K562 (cell line): ENCODE measurements around the gene IGF1R. TPM values are rescaled to one million over a fixed set of nuclear protein-coding genes. Genes with fewer than 3 reads are reported as not detected.

Experiments
- ATAC-seq: fragments of 200-7000 bp; cut with Tn5 transposase; 3 replicates; pipeline ENCODE4 v1.9.1; 2020; ENCODE audit warnings: moderate library complexity
- BruUV-seq: library from RNA; stranded (reverse); fragments of 400-500 nt; replicated peaks from 2 replicates; lab custom pipeline; 2021; lab: Mats Ljungman, UMichigan
- CTCF ChIA-PET: fragments of 300-600 bp; formaldehyde crosslinking; extraction: SDS; loops from one replicate; lab custom pipeline; 2021; ENCODE audit warnings: low intra/inter-chr PET ratio; lab: Yijun Ruan, JAX
- POLR2A ChIA-PET: fragments of 300-600, 350-650 bp; sonication (Branson Sonifier 250); formaldehyde crosslinking; extraction: SDS; loops from one replicate; lab custom pipeline; 2021; ENCODE audit warnings: antibody characterized with exemption, inconsistent platforms; lab: Yijun Ruan, JAX
- DNase-seq, 4 experiments: peaks; one replicate each; pipeline versions ENCODE4 v3.0.0 to v3.0.0-alpha.2; 2011 to 2018; ENCODE audit warnings: low spot score in 3 of 4, mixed read lengths in 3 of 4; ENCODE audit errors: extremely low read depth in 1 of 4
- FAIRE-seq: peaks from 2 replicates; lab custom pipeline; 2011; peaks lifted over from hg19 to GRCh38; lab: Jason Lieb, UNC
- H2AFZ ChIP-seq: 2 replicates; pipeline ENCODE4 v1.6.0; 2011; ENCODE audit warnings: low read depth, low read length, control low read depth, inconsistent platforms
- H3K27ac ChIP-seq: fragments of 200-600 bp; 3 replicates; pipeline ENCODE4 v1.8.0; 2011; ENCODE audit warnings: low read depth, mild to moderate bottlenecking, control low read depth, inconsistent platforms, low read length, moderate library complexity, mixed read lengths; ENCODE audit errors: extremely low read depth
- H3K27me3 ChIP-seq, 2 experiments: fragments of 300-600 bp in 1 of 2; 2 replicates in 1 of 2; 3 replicates in 1 of 2; pipeline versions ENCODE4 v1.6.0 to v1.8.0; 2011; ENCODE audit warnings: inconsistent platforms in 2 of 2, low read length in 2 of 2, mild to moderate bottlenecking in 1 of 2, mixed read lengths in 1 of 2, moderate library complexity in 1 of 2; ENCODE audit not compliant: control insufficient read depth in 2 of 2, insufficient read depth in 2 of 2
- H3K36me3 ChIP-seq: fragments of 300-600 bp; 3 replicates; pipeline ENCODE4 v1.8.0; 2011; ENCODE audit warnings: mild to moderate bottlenecking, low read length, inconsistent platforms; ENCODE audit not compliant: control insufficient read depth, insufficient read depth
- H3K4me1 ChIP-seq, 2 experiments: fragments of 200-600 bp in 1 of 2; replicated peaks in 1 of 2; 2 replicates in 1 of 2; 3 replicates in 1 of 2; pipeline versions ENCODE4 v1.5.1 to v1.8.0; 2011; ENCODE audit warnings: inconsistent platforms in 2 of 2, low read length in 2 of 2, mild to moderate bottlenecking in 1 of 2, mixed read lengths in 1 of 2, moderate library complexity in 1 of 2; ENCODE audit not compliant: control insufficient read depth in 2 of 2, insufficient read depth in 2 of 2
- H3K4me2 ChIP-seq: 2 replicates; pipeline ENCODE4 v1.6.1; 2011; ENCODE audit warnings: low read length, control low read depth, inconsistent platforms, mixed read lengths; ENCODE audit not compliant: insufficient read depth
- H3K4me3 ChIP-seq: fragments of 200-600 bp; sonication (generic), shearing (Covaris generic); 2 replicates; pipeline ENCODE4 v1.5.1; 2016; ENCODE audit warnings: control low read depth, inconsistent platforms
- H3K79me2 ChIP-seq: fragments of 200-600 bp; 3 replicates; pipeline ENCODE4 v1.8.0; 2011; ENCODE audit warnings: low read length, inconsistent platforms; ENCODE audit not compliant: control insufficient read depth, insufficient read depth
- H3K9ac ChIP-seq, 2 experiments: 2 replicates each; pipeline versions ENCODE4 v1.6.0 to v1.6.1; 2011; ENCODE audit warnings: low read depth in 2 of 2, low read length in 2 of 2, control low read depth in 1 of 2, inconsistent platforms in 1 of 2, mild to moderate bottlenecking in 1 of 2, mixed read lengths in 1 of 2; ENCODE audit not compliant: insufficient read depth in 1 of 2
- H3K9me1 ChIP-seq: one replicate; pipeline ENCODE4 v1.6.0; 2011; ENCODE audit warnings: inconsistent platforms, mild to moderate bottlenecking, low read length, moderate library complexity; ENCODE audit not compliant: control insufficient read depth, insufficient read depth
- H3K9me3 ChIP-seq: replicated peaks from 2 replicates; pipeline ENCODE4 v1.5.1; 2011; ENCODE audit warnings: low read depth, low read length, inconsistent platforms; ENCODE audit not compliant: control insufficient read depth, insufficient read depth
- H4K20me1 ChIP-seq: replicated peaks from 2 replicates; pipeline ENCODE4 v1.6.1; 2011; ENCODE audit warnings: low read length, inconsistent platforms, mixed read lengths; ENCODE audit not compliant: control insufficient read depth, insufficient read depth
- FOXK1 ChIP-seq: sonication (generic); formaldehyde crosslinking; IDR thresholded peaks from 2 replicates; pipeline ENCODE4 v1.8.0; 2022; ENCODE audit warnings: missing genetic modification reagents, mild to moderate bottlenecking, borderline replicate concordance
- FOXP1 ChIP-seq: sonication (generic); formaldehyde crosslinking; IDR thresholded peaks from 2 replicates; pipeline ENCODE4 v1.8.0; 2022; ENCODE audit warnings: mild to moderate bottlenecking, missing genetic modification reagents
- HDAC1 ChIP-seq, 2 experiments: fragments of 450-650 bp; IDR thresholded peaks; 2 replicates each; pipeline ENCODE4 v1.6.1; 2016 to 2017; ENCODE audit warnings: inconsistent platforms in 1 of 2, mild to moderate bottlenecking in 1 of 2, moderate library complexity in 1 of 2
- ILF3 ChIP-seq: fragments of 450-650 bp; IDR thresholded peaks from 2 replicates; pipeline ENCODE4 v1.6.1; 2018; ENCODE audit warnings: antibody characterized with exemption, mild to moderate bottlenecking, moderate library complexity, borderline replicate concordance
- KDM1A ChIP-seq, 2 experiments: fragments of 450-650 bp; IDR thresholded peaks; 2 replicates each; pipeline ENCODE4 v1.6.1; 2016; ENCODE audit warnings: mild to moderate bottlenecking in 2 of 2
- MCM7 ChIP-seq, 2 experiments: fragments of 450-650 bp; IDR thresholded peaks; 2 replicates each; pipeline ENCODE4 v1.6.1; 2016 to 2018
- NBN ChIP-seq: fragments of 450-650 bp; IDR thresholded peaks from 2 replicates; pipeline ENCODE4 v1.6.1; 2016; ENCODE audit warnings: low read depth, mild to moderate bottlenecking
- PHF8 ChIP-seq: fragments of 200-600 bp; sonication (generic); IDR thresholded peaks from 2 replicates; pipeline ENCODE4 v1.6.1; 2012; ENCODE audit warnings: mixed run types, mild to moderate bottlenecking, inconsistent platforms, low read length, moderate library complexity, borderline replicate concordance
- POLR2B ChIP-seq: fragments of 450-650 bp; IDR thresholded peaks from 2 replicates; pipeline ENCODE4 v1.6.1; 2018; ENCODE audit warnings: low read depth; ENCODE audit not compliant: partially characterized antibody
- RFX1 ChIP-seq: fragments of 450-650 bp; IDR thresholded peaks from 2 replicates; pipeline ENCODE4 v1.6.1; 2016; ENCODE audit warnings: mild to moderate bottlenecking, moderate library complexity
- STAT5A ChIP-seq: IDR thresholded peaks from 2 replicates; pipeline ENCODE4 v1.6.1; 2012; ENCODE audit warnings: low read length, inconsistent platforms, borderline replicate concordance
- TARDBP ChIP-seq: fragments of 450-650 bp; IDR thresholded peaks from 2 replicates; pipeline ENCODE4 v1.6.1; 2016
- ZBTB8A ChIP-seq: fragments of 450-650 bp; IDR thresholded peaks from 2 replicates; pipeline ENCODE4 v1.6.1; 2018; ENCODE audit warnings: mild to moderate bottlenecking, moderate library complexity; ENCODE audit not compliant: partially characterized antibody
- ZNF12 ChIP-seq: sonication (generic); formaldehyde crosslinking; IDR thresholded peaks from 2 replicates; pipeline ENCODE4 v1.4.0; 2020; ENCODE audit warnings: mild to moderate bottlenecking, missing genetic modification reagents
- ZNF133 ChIP-seq: fragments of 250-450 bp; sonication (Bioruptor Pico); IDR thresholded peaks from 2 replicates; pipeline ENCODE4 v1.4.0; 2020; ENCODE audit warnings: mild to moderate bottlenecking
- ZNF347 ChIP-seq: fragments of 450-650 bp; formaldehyde crosslinking; IDR thresholded peaks from 2 replicates; pipeline ENCODE4 v1.4.0; 2020; ENCODE audit warnings: low read depth, mild to moderate bottlenecking, moderate library complexity
- ZNF696 ChIP-seq: fragments of 250-450 bp; sonication (Bioruptor Pico); conservative IDR thresholded peaks from 2 replicates; pipeline ENCODE4 v1.4.0; 2020; ENCODE audit warnings: mild to moderate bottlenecking, moderate library complexity
- WGBS: fragments of 100-300 bp; shearing (Covaris generic); methylation state at CpG from one replicate; pipeline ENCODE4 v1.1.6; 2016; ENCODE audit warnings: low coverage, mixed read lengths; ENCODE audit not compliant: insufficient coverage; ENCODE audit errors: missing lambda C conversion rate; 5-methylcytosine and 5-hydroxymethylcytosine counted together
- in situ Hi-C: fragments of 300-500 bp; cut with MboI; formaldehyde crosslinking; loops from 4 replicates; pipeline ENCODE4 v1.15.0; 2018; ENCODE audit warnings: inconsistent platforms, mixed read lengths
- intact Hi-C: fragments of 100-400 bp; cut with micrococcal nuclease; formaldehyde crosslinking; loops from 2 replicates; pipeline ENCODE4 v1.14.2; 2022
- polyA plus RNA-seq, 8 experiments: library from polyadenylated mRNA; depleted of rRNA in 4 of 8; stranded (reverse) in 5 of 8; unstranded in 3 of 8; fragments of >200 nt; fragmentation: Nextera tagmentation in 2 of 8; fragmentation: Illumina TruSeq in 1 of 8; extraction: Ambion mirVana in 2 of 8; extraction: Trizol in 1 of 8; gene quantifications; 2 replicates each; pipeline versions ENCODE4 v1.2.1 to v1.2.3, GENCODE V29; 2011 to 2014; ENCODE audit warnings: inconsistent platforms in 1 of 8, missing spikeins in 1 of 8
- total RNA-seq, 7 experiments: library from RNA; depleted of rRNA in 6 of 7; stranded (reverse); fragments of >200 nt in 6 of 7; fragmentation: Illumina TruSeq in 2 of 7; extraction: Trizol in 2 of 7; gene quantifications; 2 replicates each; pipeline versions ENCODE4 v1.2.1 to v1.2.3, GENCODE V29; 2011 to 2021; ENCODE audit warnings: low replicate concordance in 1 of 7

IGF1R gene
- total and polyA plus RNA-seq, 9 of the 15 experiments (the other 6 are each of a cell fraction or from before 2014, with no cell fraction given) = 0.35 to 8.0 (median 1.6) TPM

DNA sequence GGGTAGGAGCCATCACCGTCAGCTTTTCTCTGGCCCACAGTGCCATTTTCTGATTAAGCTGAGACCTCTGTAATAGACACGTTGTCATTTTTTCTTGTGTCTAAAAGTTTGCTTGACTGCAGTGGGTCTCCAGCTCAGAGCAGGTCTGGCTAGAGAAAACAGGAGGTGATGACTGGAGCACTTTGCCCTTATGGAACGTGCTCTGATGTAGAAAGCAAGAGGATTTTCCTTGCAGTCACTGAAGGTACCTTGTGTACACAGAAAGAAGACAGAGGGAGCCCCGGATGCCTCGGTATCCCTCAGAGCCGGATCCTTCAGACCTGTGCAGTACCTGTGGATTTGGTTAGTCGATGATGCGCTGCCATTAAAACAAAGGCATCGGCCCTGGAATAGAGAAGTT lies 76.2 kb downstream of the IGF1R start:
- Histone ChIP-seq H3K4me2 (no peak overlapping the region), H3K79me2 (no peaks in the 10 kb centered on the region), H2AFZ (no peak overlapping the region), H3K4me1 (no peaks in the 10 kb centered on the region), H4K20me1 (peaks cover 36% of the 10 kb centered on the region), H3K27ac (no peak overlapping the region), H3K27me3 (peaks cover 7 to 36% of the 10 kb centered on the region in 2 experiments; a peak in 4 of 5 replicates), H3K36me3 (no peaks in the 10 kb centered on the region), H3K9ac (no peak overlapping the region), H3K9me1 (no peaks in the 10 kb centered on the region), H3K4me3 (no peak overlapping the region), H3K9me3 (no peaks in the 10 kb centered on the region)
- no peak for ATAC-seq
- ChIA-PET CTCF (no interaction called here), POLR2A (interaction anchor here (0.8 kb wide), 1 partner anchor 15 kb away, joined by 3 read pairs; no protein-coding TSS in a partner anchor)
- no TSS peak for BruUV-seq
- intact Hi-C loops (no loop called here), in situ Hi-C loops (no loop called here)
- TF ChIP-seq RFX1 (no peak), NBN (no peak), ZNF347 (CRISPR knock-in tag) (no peak), ZBTB8A (no peak), MCM7 (IDR thresholded peaks at IDR 0.05) (no peak), ZNF12 (CRISPR knock-in tag) (no peak)
- no peak for DNase-seq
- FAIRE-seq = no peak
- 3% methylated on average over 6 of the region's 9 CpGs for WGBS

GRCh38 chr15:98725874-98726273 lies 77.5 kb downstream of the IGF1R start:
- ChIA-PET CTCF (no interaction called here), POLR2A (no interaction called here)
- intact Hi-C loops (no loop called here), in situ Hi-C loops (no loop called here)
- H3K36me3 ChIP-seq = no peaks in the 10 kb centered on the region
- no TSS peak for BruUV-seq
- H2AFZ ChIP-seq = no peak overlapping the region
- H3K4me3 ChIP-seq = no peak overlapping the region
- no peak overlapping the region for H3K4me2 ChIP-seq
- ATAC-seq (no peak), DNase-seq (no peak), FAIRE-seq (no peak)
- no peak overlapping the region for H3K9ac ChIP-seq
- H3K27me3 ChIP-seq = peaks cover 7 to 25% of the 10 kb centered on the region in 2 experiments; a peak in 3 of 5 replicates
- no peaks in the 10 kb centered on the region for H3K9me1 ChIP-seq
- peaks cover 33% of the 10 kb centered on the region for H4K20me1 ChIP-seq
- H3K79me2 ChIP-seq = no peaks in the 10 kb centered on the region
- no peak overlapping the region for H3K27ac ChIP-seq
- TF ChIP-seq KDM1A (IDR thresholded peaks at IDR 0.05) (no peak), FOXK1 (CRISPR knock-in tag) (no peak), STAT5A (no peak), FOXP1 (CRISPR knock-in tag) (no peak), POLR2B (no peak), MCM7 (IDR thresholded peaks at IDR 0.05) (no peak), TARDBP (no peak), ILF3 (no peak), HDAC1 (IDR thresholded peaks at IDR 0.05) (no peak), ZNF133 (CRISPR knock-in tag) (no peak), ZNF696 (CRISPR knock-in tag) (no peak), PHF8 (no peak)
- H3K4me1 ChIP-seq = no peaks in the 10 kb centered on the region
- no peaks in the 10 kb centered on the region for H3K9me3 ChIP-seq
- under 1% methylated on average over 5 of the region's 5 CpGs for WGBS
